Natural killer cell (primary cell): ENCODE results near the gene IFNA21. TPM values are rescaled to one million over a fixed set of nuclear protein-coding genes. Genes with fewer than 3 reads are reported as not detected.

Source experiments
- ATAC-seq, 3 donors: fragments of 150-1000 bp in 2 of 3; fragments of 200-7000 bp in 1 of 3; cut with Tn5 transposase; 1 replicate in 1 of 3; 2 replicates in 2 of 3; pipeline ENCODE4 v1.10.0; 2021; ENCODE audit warnings: mild to moderate bottlenecking in 2 of 3, moderate library complexity in 2 of 3
- DNase-seq, 2 donors: peaks; one replicate each; pipeline versions ENCODE4 v3.0.0 to v3.0.0-alpha.2; 2013 to 2021; ENCODE audit warnings: mixed read lengths in 1 of 2
- H3K27ac ChIP-seq: one replicate; pipeline ENCODE4 v1.5.1; 2013; ENCODE audit warnings: mild to moderate bottlenecking, low read length
- H3K27me3 ChIP-seq: one replicate; pipeline ENCODE4 v1.6.1; 2013; ENCODE audit warnings: low read length; ENCODE audit not compliant: control insufficient read depth, insufficient read depth
- H3K36me3 ChIP-seq: one replicate; pipeline ENCODE4 v1.6.1; 2013; ENCODE audit warnings: low read length; ENCODE audit not compliant: control insufficient read depth, insufficient read depth
- H3K4me1 ChIP-seq: one replicate; pipeline ENCODE4 v1.6.1; 2013; ENCODE audit warnings: low read length; ENCODE audit not compliant: control insufficient read depth, insufficient read depth
- H3K4me3 ChIP-seq: one replicate; pipeline ENCODE4 v1.5.1; 2013; ENCODE audit warnings: low read length
- H3K9me3 ChIP-seq: one replicate; pipeline ENCODE4 v1.6.1; 2013; ENCODE audit warnings: low read length; ENCODE audit not compliant: control insufficient read depth, insufficient read depth
- H3K27ac Mint-ChIP-seq, 2 donors: one replicate each; pipeline ENCODE4 v1.8.0; 2022; ENCODE audit warnings: mild to moderate bottlenecking in 2 of 2, mixed read lengths in 2 of 2, moderate library complexity in 1 of 2
- H3K27me3 Mint-ChIP-seq, 2 donors: one replicate each; pipeline ENCODE4 v1.8.0; 2022; ENCODE audit warnings: low read depth in 2 of 2, mixed read lengths in 2 of 2
- H3K36me3 Mint-ChIP-seq: one replicate; pipeline ENCODE4 v1.8.0; 2022; ENCODE audit warnings: mixed read lengths
- H3K4me1 Mint-ChIP-seq, 2 donors: one replicate each; pipeline ENCODE4 v1.8.0; 2022; ENCODE audit warnings: mixed read lengths in 2 of 2
- H3K4me3 Mint-ChIP-seq: one replicate; pipeline ENCODE4 v1.8.0; 2022; ENCODE audit warnings: mild to moderate bottlenecking, moderate library complexity, mixed read lengths
- H3K9me3 Mint-ChIP-seq, 2 donors: one replicate each; pipeline ENCODE4 v1.8.0; 2022; ENCODE audit warnings: mixed read lengths in 2 of 2
- WGBS: methylation state at CpG from one replicate; pipeline ENCODE4 v1.1.7; 2013; ENCODE audit warnings: missing lambda C conversion rate; ENCODE audit not compliant: insufficient coverage; 5-methylcytosine and 5-hydroxymethylcytosine counted together
- intact Hi-C: fragments of 100-400 bp; cut with micrococcal nuclease; formaldehyde crosslinking; loops from one replicate; pipeline ENCODE4 v1.14.2; 2022
- total RNA-seq, 4 donors: library from RNA; stranded (reverse); fragments of 120-200 nt in 1 of 4; gene quantifications; one replicate each; pipeline versions ENCODE4 v1.2.3 to v1.2.4, GENCODE V29; 2013 to 2022
- TF ChIP-seq, protein P1 (sequence below): fragments of 200-600 bp; IDR thresholded peaks from one replicate; pipeline ENCODE4 v1.8.0; 2022; ENCODE audit warnings: antibody characterized with exemption

Gene IFNA21
- total RNA-seq, 3 donors from 2014 or later (not counting 1 experiment from before 2014, with no cell fraction given) = not detected

DNA sequence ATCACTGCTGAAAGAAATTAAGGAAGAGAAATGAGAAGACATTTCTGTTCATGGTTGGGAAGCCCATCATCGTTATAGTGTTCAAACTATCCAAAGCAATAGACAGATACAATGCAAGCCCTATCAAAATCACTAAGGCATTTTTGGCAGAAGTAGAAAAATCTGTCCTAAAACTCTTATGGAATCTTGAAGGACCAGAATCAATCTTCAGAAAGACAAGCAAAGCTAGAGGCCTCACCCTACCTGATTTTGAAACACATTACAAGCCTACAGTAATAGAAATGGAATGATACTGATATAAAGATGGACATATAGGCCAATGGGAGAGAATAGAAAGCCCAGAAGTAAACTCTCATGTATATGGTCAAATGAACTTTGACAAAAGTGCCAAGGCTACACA, 4.9 kb upstream of the IFNA21 start:
- TF ChIP-seq, protein P1, sequence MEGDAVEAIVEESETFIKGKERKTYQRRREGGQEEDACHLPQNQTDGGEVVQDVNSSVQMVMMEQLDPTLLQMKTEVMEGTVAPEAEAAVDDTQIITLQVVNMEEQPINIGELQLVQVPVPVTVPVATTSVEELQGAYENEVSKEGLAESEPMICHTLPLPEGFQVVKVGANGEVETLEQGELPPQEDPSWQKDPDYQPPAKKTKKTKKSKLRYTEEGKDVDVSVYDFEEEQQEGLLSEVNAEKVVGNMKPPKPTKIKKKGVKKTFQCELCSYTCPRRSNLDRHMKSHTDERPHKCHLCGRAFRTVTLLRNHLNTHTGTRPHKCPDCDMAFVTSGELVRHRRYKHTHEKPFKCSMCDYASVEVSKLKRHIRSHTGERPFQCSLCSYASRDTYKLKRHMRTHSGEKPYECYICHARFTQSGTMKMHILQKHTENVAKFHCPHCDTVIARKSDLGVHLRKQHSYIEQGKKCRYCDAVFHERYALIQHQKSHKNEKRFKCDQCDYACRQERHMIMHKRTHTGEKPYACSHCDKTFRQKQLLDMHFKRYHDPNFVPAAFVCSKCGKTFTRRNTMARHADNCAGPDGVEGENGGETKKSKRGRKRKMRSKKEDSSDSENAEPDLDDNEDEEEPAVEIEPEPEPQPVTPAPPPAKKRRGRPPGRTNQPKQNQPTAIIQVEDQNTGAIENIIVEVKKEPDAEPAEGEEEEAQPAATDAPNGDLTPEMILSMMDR = no peak
- intact Hi-C loops = no loop called here
- Histone ChIP-seq H3K36me3 (no peaks in the 10 kb centered on the region), H3K4me1 (no peaks in the 10 kb centered on the region), H3K27ac (no peak overlapping the region), H3K4me3 (no peak overlapping the region), H3K9me3 (no peaks in the 10 kb centered on the region), H3K27me3 (no peaks in the 10 kb centered on the region)
- no peaks in the 10 kb centered on the region for H3K4me1 Mint-ChIP-seq
- no peak overlapping the region for H3K4me3 Mint-ChIP-seq
- peaks cover 7% of the 10 kb centered on the region for H3K36me3 Mint-ChIP-seq
- ATAC-seq (no peak), DNase-seq (no peak)
- H3K27ac Mint-ChIP-seq = no peak overlapping the region
- H3K27me3 Mint-ChIP-seq = peaks cover 0 to 17% of the 10 kb centered on the region in 2 donors
- no peaks in the 10 kb centered on the region for H3K9me3 Mint-ChIP-seq
- 100% methylated on average over 1 of the region's 1 CpG for WGBS

DNA sequence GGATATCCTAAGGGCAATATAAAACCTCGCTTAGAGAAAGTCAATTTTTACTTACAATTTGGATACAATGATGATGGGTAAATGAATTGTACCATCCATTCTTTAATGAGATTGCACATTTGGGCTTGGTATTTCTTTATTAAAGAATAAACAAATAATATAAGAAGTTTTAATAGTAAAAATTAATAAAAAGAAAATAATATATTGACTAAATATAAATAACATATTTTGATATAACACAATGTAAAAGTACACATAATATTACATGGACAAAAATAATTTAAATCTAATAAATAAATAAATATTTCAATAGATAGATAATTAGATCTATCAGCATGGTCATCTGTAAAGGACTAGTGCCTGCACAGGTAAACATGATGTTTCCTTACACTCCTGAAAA, 944 bp downstream of the IFNA21 start:
- intact Hi-C loops = no loop called here
- TF ChIP-seq, protein P1 = no peak
- no peak overlapping the region for H3K4me3 ChIP-seq

DNA sequence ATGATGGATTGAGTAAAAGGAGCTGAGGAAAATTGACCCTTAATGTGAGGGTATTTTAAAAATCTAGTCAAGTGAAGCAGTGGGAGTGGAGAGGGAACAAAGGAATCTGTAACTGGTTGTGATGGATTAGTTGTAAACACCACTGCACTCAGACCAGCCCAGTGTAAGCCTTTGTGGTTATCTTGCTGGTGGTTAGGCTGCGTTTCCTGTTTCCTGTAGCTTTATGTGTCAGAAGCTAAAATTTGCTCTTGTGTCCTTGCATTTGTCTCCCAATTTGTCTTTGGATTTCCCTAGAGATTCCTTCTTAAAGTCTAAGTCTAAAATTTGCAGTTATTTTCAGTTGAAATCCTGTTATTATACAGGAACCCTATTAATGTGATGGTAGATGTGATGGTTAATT, 6.3 kb downstream of the IFNA21 start:
- ATAC-seq (peak; percentile 79 to 99 (median 82)), DNase-seq (peak; percentile 33 to 64)
- Mint-ChIP-seq H3K9me3 (peaks cover 0 to 6% of the 10 kb centered on the region in 2 donors), H3K4me1 (peaks cover 49 to 53% of the 10 kb centered on the region in 2 donors), H3K4me3 (peak overlapping the region; percentile 82), H3K27ac (peak overlapping the region; percentile 57 to 83), H3K27me3 (no peaks in the 10 kb centered on the region), H3K36me3 (no peaks in the 10 kb centered on the region)
- Histone ChIP-seq H3K9me3 (no peaks in the 10 kb centered on the region), H3K36me3 (no peaks in the 10 kb centered on the region), H3K4me3 (no peak overlapping the region), H3K27ac (no peak overlapping the region), H3K27me3 (no peaks in the 10 kb centered on the region), H3K4me1 (peaks cover 4% of the 10 kb centered on the region)
- TF ChIP-seq, protein P1 = no peak
- 0% methylated on average over 1 of the region's 1 CpG for WGBS
- intact Hi-C loops = no loop called here

More for the DNA sequence above, 944 bp downstream of the IFNA21 start:
- Mint-ChIP-seq H3K27me3 (peaks cover 0 to 11% of the 10 kb centered on the region in 2 donors), H3K4me1 (peaks cover 31 to 40% of the 10 kb centered on the region in 2 donors), H3K9me3 (no peaks in the 10 kb centered on the region), H3K27ac (no peak overlapping the region), H3K4me3 (no peak overlapping the region), H3K36me3 (peaks cover 7% of the 10 kb centered on the region)
- DNase-seq = no peak
- H3K27ac ChIP-seq = no peak overlapping the region
- H3K9me3 ChIP-seq = no peaks in the 10 kb centered on the region
- WGBS = 100% methylated on average over 1 of the region's 1 CpG
- H3K4me1 ChIP-seq = peaks cover 4% of the 10 kb centered on the region
- no peaks in the 10 kb centered on the region for H3K36me3 ChIP-seq
- ATAC-seq = no peak
- H3K27me3 ChIP-seq = no peaks in the 10 kb centered on the region

DNA sequence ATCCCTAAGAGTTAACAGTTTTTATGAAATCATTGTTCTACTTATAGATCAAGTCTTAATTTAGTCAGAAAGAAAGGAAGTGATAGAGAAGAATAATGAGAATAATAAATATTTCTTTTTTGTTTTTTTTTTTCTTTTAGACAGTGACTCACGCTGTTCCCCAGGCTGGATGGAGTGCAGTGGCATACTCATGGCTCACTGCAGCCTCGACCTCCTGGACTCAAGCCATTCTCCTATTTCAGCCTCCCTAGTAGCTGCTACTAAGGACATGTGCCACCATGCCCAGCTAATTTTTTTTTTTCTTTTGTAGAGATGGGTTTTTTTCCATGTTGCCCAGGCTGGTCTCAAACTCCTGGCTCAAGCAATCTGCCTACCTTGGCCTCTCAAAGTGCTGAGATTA, 11.0 kb downstream of the IFNA21 start:
- H3K27me3 ChIP-seq = no peaks in the 10 kb centered on the region
- no peak for DNase-seq
- peaks cover 0 to 6% of the 10 kb centered on the region in 2 donors for H3K9me3 Mint-ChIP-seq
- H3K27me3 Mint-ChIP-seq = no peaks in the 10 kb centered on the region
- no peaks in the 10 kb centered on the region for H3K4me1 ChIP-seq
- H3K27ac Mint-ChIP-seq = no peak overlapping the region
- TF ChIP-seq, protein P1 = no peak
- peaks cover 21 to 27% of the 10 kb centered on the region in 2 donors for H3K4me1 Mint-ChIP-seq
- H3K4me3 Mint-ChIP-seq = no peak overlapping the region
- H3K27ac ChIP-seq = no peak overlapping the region
- 95% methylated on average over 2 of the region's 2 CpGs for WGBS
- no peak for ATAC-seq
- no peaks in the 10 kb centered on the region for H3K9me3 ChIP-seq
- H3K4me3 ChIP-seq = no peak overlapping the region
- no peaks in the 10 kb centered on the region for H3K36me3 ChIP-seq
- intact Hi-C loops = no loop called here
- no peaks in the 10 kb centered on the region for H3K36me3 Mint-ChIP-seq
